OCI-LY1 (cell line): ENCODE measurements around the gene PPP2R2B.

Source experiments
- H2AFZ ChIP-seq: fragments of 200-600 bp; sonication (generic), shearing (Covaris generic); 2 replicates; pipeline ENCODE4 v1.6.0; 2014; ENCODE audit warnings: antibody characterized with exemption, mild to moderate bottlenecking, low read length
- H3F3A ChIP-seq: fragments of 200-600 bp; sonication (generic), shearing (Covaris generic); 2 replicates; pipeline ENCODE4 v1.6.0; 2014; ENCODE audit warnings: mild to moderate bottlenecking, antibody characterized with exemption, low read length, moderate library complexity; ENCODE audit not compliant: insufficient read depth
- H3K27ac ChIP-seq: fragments of 200-600 bp; sonication (generic); 2 replicates; pipeline ENCODE4 v1.5.1; 2014; ENCODE audit warnings: low read length, mixed run types, mild to moderate bottlenecking, low read depth; ENCODE audit not compliant: poor library complexity, severe bottlenecking
- H3K27me3 ChIP-seq: fragments of 200-600 bp; sonication (generic); 2 replicates; pipeline ENCODE4 v1.6.0; 2014; ENCODE audit warnings: antibody characterized with exemption, mild to moderate bottlenecking, low read length, moderate library complexity; ENCODE audit not compliant: insufficient read depth
- H3K36me3 ChIP-seq: fragments of 200-600 bp; sonication (generic); 2 replicates; pipeline ENCODE4 v1.6.1; 2014; ENCODE audit warnings: mild to moderate bottlenecking, antibody characterized with exemption, low read length, moderate library complexity, mixed read lengths; ENCODE audit not compliant: insufficient read depth
- H3K4me1 ChIP-seq: fragments of 200-600 bp; sonication (generic); 2 replicates; pipeline ENCODE4 v1.5.1; 2014; ENCODE audit warnings: mild to moderate bottlenecking, low read length, moderate library complexity; ENCODE audit not compliant: insufficient read depth, severe bottlenecking
- H3K4me2 ChIP-seq: fragments of 200-600 bp; sonication (generic), shearing (Covaris generic); 2 replicates; pipeline ENCODE4 v1.6.1; 2014; ENCODE audit warnings: low read length
- H3K4me3 ChIP-seq: fragments of 200-600 bp; sonication (generic); 2 replicates; pipeline ENCODE4 v1.5.1; 2014; ENCODE audit warnings: low read length, low read depth, mild to moderate bottlenecking, mixed read lengths; ENCODE audit not compliant: poor library complexity, severe bottlenecking
- H3K79me2 ChIP-seq: fragments of 200-600 bp; shearing (Covaris generic); 2 replicates; pipeline ENCODE4 v1.6.1; 2016; ENCODE audit warnings: mixed run types, low read length, mixed read lengths; ENCODE audit not compliant: insufficient read depth
- H3K9ac ChIP-seq: fragments of 200-600 bp; sonication (generic), shearing (Covaris generic); 2 replicates; pipeline ENCODE4 v1.6.1; 2014; ENCODE audit warnings: mild to moderate bottlenecking, low read length, mixed read lengths
- H3K9me2 ChIP-seq: fragments of 200-600 bp; sonication (generic), shearing (Covaris generic); 2 replicates; pipeline ENCODE4 v1.6.1; 2014; ENCODE audit warnings: low read depth, mild to moderate bottlenecking, low read length, mixed read lengths
- H3K9me3 ChIP-seq: fragments of 200-600 bp; shearing (Covaris generic); 2 replicates; pipeline ENCODE4 v1.6.1; 2014; ENCODE audit warnings: low read length, mixed read lengths
- H4K20me1 ChIP-seq: fragments of 200-600 bp; sonication (generic), shearing (Covaris generic); 2 replicates; pipeline ENCODE4 v1.6.0; 2016; ENCODE audit warnings: mild to moderate bottlenecking, low read length; ENCODE audit not compliant: insufficient read depth
- CTCF ChIP-seq: fragments of 200-600 bp; sonication (generic), shearing (Covaris generic); IDR thresholded peaks from 2 replicates; pipeline ENCODE4 v1.5.1; 2017; ENCODE audit warnings: mild to moderate bottlenecking, antibody characterized with exemption, low read length, moderate library complexity, mixed read lengths
- EZH2 ChIP-seq: fragments of 200-600 bp; sonication (generic), shearing (Covaris generic); IDR thresholded peaks from 2 replicates; pipeline ENCODE4 v1.8.0; 2017; ENCODE audit warnings: borderline replicate concordance, mixed run types, mild to moderate bottlenecking, antibody characterized with exemption, low read length, moderate library complexity, mixed read lengths

Gene PPP2R2B

GRCh38 chr5:146815411-146815810 is 63.1 kb downstream of the PPP2R2B start:
- H2AFZ ChIP-seq, result no peak overlapping the region
- no peaks in the 10 kb centered on the region for H3K9me3 ChIP-seq
- H3K79me2 ChIP-seq, result no peaks in the 10 kb centered on the region
- H4K20me1 ChIP-seq, result no peaks in the 10 kb centered on the region
- no peak for TF ChIP-seq EZH2
- TF ChIP-seq CTCF, result no peak
- no peak overlapping the region for H3K4me2 ChIP-seq
- H3K9me2 ChIP-seq, result no peaks in the 10 kb centered on the region
- H3K4me3 ChIP-seq, result no peak overlapping the region
- no peaks in the 10 kb centered on the region for H3K27me3 ChIP-seq
- H3K4me1 ChIP-seq, result no peaks in the 10 kb centered on the region
- no peaks in the 10 kb centered on the region for H3K36me3 ChIP-seq
- no peaks in the 10 kb centered on the region for H3F3A ChIP-seq
- no peak overlapping the region for H3K27ac ChIP-seq
- H3K9ac ChIP-seq, result no peak overlapping the region

- Histone ChIP-seq H3K9ac (no peak overlapping the region), H3K4me2 (no peak overlapping the region), H3K9me2 (no peaks in the 10 kb centered on the region), H4K20me1 (no peaks in the 10 kb centered on the region), H3F3A (no peaks in the 10 kb centered on the region), H3K27me3 (0 out of 2 replicates have a peak, but pooled peaks cover 3% of the 10 kb centered on the region), H3K4me3 (no peak overlapping the region), H3K27ac (no peak overlapping the region), H2AFZ (no peak overlapping the region), H3K36me3 (no peaks in the 10 kb centered on the region), H3K4me1 (no peaks in the 10 kb centered on the region), H3K79me2 (no peaks in the 10 kb centered on the region), H3K9me3 (no peaks in the 10 kb centered on the region)
- TF ChIP-seq CTCF (no peak), EZH2 (no peak)
These were observed 65.0 kb downstream of the PPP2R2B start for GRCh38 chr5:146813346-146814157.

- no peak for TF ChIP-seq EZH2
- Histone ChIP-seq H3K79me2 (no peaks in the 10 kb centered on the region), H3K4me1 (no peaks in the 10 kb centered on the region), H3K27ac (no peak overlapping the region), H3F3A (no peaks in the 10 kb centered on the region), H3K36me3 (no peaks in the 10 kb centered on the region), H3K4me2 (no peak overlapping the region), H3K9me2 (no peaks in the 10 kb centered on the region), H3K27me3 (0 out of 2 replicates have a peak, but pooled peaks cover 3% of the 10 kb centered on the region), H3K9ac (no peak overlapping the region), H2AFZ (no peak overlapping the region), H3K4me3 (no peak overlapping the region), H4K20me1 (no peaks in the 10 kb centered on the region), H3K9me3 (no peaks in the 10 kb centered on the region)
These were observed 73.5 kb downstream of the PPP2R2B start for GRCh38 chr5:146805081-146805480.
